DOHH2 (cell line): Measurements from ENCODE around the gene BCORL1.
A peak's percentile ranks its signal among the peaks of the same experiment; 100 is the strongest.

Experiments used
- H3F3A ChIP-seq: fragments of 200-600 bp; sonication (generic), shearing (Covaris generic); 2 replicates; pipeline ENCODE4 v1.6.0; 2016; ENCODE audit warnings: antibody characterized with exemption, mild to moderate bottlenecking; ENCODE audit not compliant: control insufficient read depth, insufficient read depth
- H3K27ac ChIP-seq: fragments of 200-600 bp; sonication (generic); 2 replicates; pipeline ENCODE4 v1.5.1; 2014; ENCODE audit warnings: low read depth, mild to moderate bottlenecking, low read length, moderate library complexity
- H3K27me3 ChIP-seq: fragments of 200-600 bp; sonication (generic); 2 replicates; pipeline ENCODE4 v1.6.1; 2014; ENCODE audit warnings: mild to moderate bottlenecking, low read length, mixed read lengths; ENCODE audit not compliant: control insufficient read depth
- H3K36me3 ChIP-seq: fragments of 200-600 bp; sonication (generic); 2 replicates; pipeline ENCODE4 v1.6.1; 2014; ENCODE audit warnings: mild to moderate bottlenecking, low read length, moderate library complexity, mixed read lengths; ENCODE audit not compliant: control insufficient read depth
- H3K4me1 ChIP-seq: fragments of 200-600 bp; sonication (generic); 2 replicates; pipeline ENCODE4 v1.6.1; 2014; ENCODE audit warnings: mild to moderate bottlenecking, low read length, mixed read lengths; ENCODE audit not compliant: control insufficient read depth
- H3K4me2 ChIP-seq: fragments of 200-600 bp; sonication (generic); 2 replicates; pipeline ENCODE4 v1.6.0; 2014; ENCODE audit warnings: mild to moderate bottlenecking, low read length, moderate library complexity
- H3K4me3 ChIP-seq: fragments of 200-600 bp; sonication (generic); 2 replicates; pipeline ENCODE4 v1.5.1; 2014; ENCODE audit warnings: mild to moderate bottlenecking, low read length, mixed read lengths
- H3K79me2 ChIP-seq: fragments of 200-600 bp; sonication (generic); 2 replicates; pipeline ENCODE4 v1.6.1; 2014; ENCODE audit warnings: mild to moderate bottlenecking, low read length, mixed read lengths; ENCODE audit not compliant: control insufficient read depth
- H3K9me2 ChIP-seq: fragments of 200-600 bp; sonication (generic); replicated peaks from 2 replicates; pipeline ENCODE4 v1.6.1; 2014; ENCODE audit warnings: mild to moderate bottlenecking, low read length, mixed read lengths; ENCODE audit not compliant: control insufficient read depth
- H3K9me3 ChIP-seq: fragments of 200-600 bp; sonication (generic); 2 replicates; pipeline ENCODE4 v1.6.1; 2014; ENCODE audit warnings: antibody characterized with exemption, low read length, mixed read lengths; ENCODE audit not compliant: control insufficient read depth, insufficient read depth
- H4K20me1 ChIP-seq: fragments of 200-600 bp; sonication (generic); 2 replicates; pipeline ENCODE4 v1.6.0; 2014; ENCODE audit warnings: low read depth, mild to moderate bottlenecking, antibody characterized with exemption, low read length, moderate library complexity; ENCODE audit not compliant: control insufficient read depth, insufficient read depth
- EZH2phosphoT487 ChIP-seq: fragments of 200-600 bp; sonication (generic); IDR thresholded peaks from 2 replicates; pipeline ENCODE4 v1.6.1; 2017; ENCODE audit warnings: borderline replicate concordance, mild to moderate bottlenecking, antibody characterized with exemption, low read length, moderate library complexity, mixed read lengths
- TF ChIP-seq, protein P1 (sequence below): fragments of 200-600 bp; sonication (generic); IDR thresholded peaks from one replicate; pipeline ENCODE4 v1.5.1; 2014; ENCODE audit warnings: antibody characterized with exemption, mild to moderate bottlenecking, low read depth, low read length; ENCODE audit not compliant: poor library complexity, severe bottlenecking

BCORL1 gene, protein sequence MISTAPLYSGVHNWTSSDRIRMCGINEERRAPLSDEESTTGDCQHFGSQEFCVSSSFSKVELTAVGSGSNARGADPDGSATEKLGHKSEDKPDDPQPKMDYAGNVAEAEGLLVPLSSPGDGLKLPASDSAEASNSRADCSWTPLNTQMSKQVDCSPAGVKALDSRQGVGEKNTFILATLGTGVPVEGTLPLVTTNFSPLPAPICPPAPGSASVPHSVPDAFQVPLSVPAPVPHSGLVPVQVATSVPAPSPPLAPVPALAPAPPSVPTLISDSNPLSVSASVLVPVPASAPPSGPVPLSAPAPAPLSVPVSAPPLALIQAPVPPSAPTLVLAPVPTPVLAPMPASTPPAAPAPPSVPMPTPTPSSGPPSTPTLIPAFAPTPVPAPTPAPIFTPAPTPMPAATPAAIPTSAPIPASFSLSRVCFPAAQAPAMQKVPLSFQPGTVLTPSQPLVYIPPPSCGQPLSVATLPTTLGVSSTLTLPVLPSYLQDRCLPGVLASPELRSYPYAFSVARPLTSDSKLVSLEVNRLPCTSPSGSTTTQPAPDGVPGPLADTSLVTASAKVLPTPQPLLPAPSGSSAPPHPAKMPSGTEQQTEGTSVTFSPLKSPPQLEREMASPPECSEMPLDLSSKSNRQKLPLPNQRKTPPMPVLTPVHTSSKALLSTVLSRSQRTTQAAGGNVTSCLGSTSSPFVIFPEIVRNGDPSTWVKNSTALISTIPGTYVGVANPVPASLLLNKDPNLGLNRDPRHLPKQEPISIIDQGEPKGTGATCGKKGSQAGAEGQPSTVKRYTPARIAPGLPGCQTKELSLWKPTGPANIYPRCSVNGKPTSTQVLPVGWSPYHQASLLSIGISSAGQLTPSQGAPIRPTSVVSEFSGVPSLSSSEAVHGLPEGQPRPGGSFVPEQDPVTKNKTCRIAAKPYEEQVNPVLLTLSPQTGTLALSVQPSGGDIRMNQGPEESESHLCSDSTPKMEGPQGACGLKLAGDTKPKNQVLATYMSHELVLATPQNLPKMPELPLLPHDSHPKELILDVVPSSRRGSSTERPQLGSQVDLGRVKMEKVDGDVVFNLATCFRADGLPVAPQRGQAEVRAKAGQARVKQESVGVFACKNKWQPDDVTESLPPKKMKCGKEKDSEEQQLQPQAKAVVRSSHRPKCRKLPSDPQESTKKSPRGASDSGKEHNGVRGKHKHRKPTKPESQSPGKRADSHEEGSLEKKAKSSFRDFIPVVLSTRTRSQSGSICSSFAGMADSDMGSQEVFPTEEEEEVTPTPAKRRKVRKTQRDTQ (N-terminal part only)

DNA sequence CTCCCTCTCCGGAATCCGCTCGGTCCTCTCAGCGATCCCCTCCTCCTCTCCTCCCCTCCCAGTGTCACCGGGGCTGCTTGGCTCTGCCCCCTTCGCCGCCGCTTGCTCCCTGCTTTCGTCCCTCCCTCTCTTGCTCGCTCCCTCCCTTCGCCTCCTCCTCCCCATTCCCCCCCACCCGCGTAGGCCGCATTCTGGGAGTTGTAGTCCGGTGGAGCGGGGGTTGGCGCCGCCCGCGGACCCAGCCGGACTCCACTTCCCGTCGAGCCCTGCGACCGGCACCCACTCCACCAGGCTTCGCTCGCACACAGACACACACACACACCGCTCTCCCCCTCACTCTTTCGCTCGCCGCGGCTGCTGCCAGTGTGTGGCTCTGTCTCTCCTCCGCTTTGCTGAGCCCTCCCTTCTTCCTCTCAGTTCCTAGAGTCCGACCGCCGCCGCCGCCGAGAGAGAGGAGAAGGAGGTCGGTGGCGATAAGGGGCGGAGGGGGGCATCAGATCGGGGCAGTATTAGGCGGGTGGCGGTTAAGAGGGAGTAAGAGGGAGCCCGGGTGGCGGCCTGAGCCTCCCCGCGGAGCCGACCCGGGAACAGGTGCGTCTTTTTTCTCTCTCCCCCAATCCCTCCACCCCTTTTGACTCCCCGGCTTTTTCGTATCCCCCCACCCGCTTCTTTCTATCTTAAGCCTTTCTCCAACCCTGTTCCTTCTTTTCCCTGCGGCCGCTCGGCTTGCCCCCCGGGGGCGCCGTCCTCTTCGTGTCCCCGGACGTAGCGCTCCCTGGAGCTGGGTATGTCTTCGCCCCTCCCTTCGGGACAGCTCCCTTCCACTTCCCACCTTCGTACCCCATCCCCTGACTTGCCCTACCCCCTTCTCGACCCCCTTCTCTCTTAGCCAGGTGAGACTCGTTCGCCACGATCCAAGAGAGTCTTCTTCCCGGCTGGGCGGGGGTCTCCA lies at the start of gene BCORL1:
Gene BCORL1, plus strand, starts transcription at position 336 of the 952 bp plus-strand sequence. CDS start 22,597 bp downstream, outside the sequence.
- Histone ChIP-seq H3K27ac (no peak within 1 kb of the TSS), H3F3A (no peaks in the 10 kb centered on the region), H3K79me2 (no peaks in the 10 kb centered on the region), H3K9me2 (no peaks in the 10 kb centered on the region), H3K4me3 (peak within 1 kb of the TSS; percentile 72), H3K36me3 (no peaks in the 10 kb centered on the region), H3K9me3 (no peaks in the 10 kb centered on the region), H3K27me3 (peaks cover 20% of the 10 kb centered on the region), H3K4me2 (peak within 1 kb of the TSS; percentile 82), H3K4me1 (peaks cover 22% of the 10 kb centered on the region), H4K20me1 (no peaks in the 10 kb centered on the region)
- no peak for TF ChIP-seq EZH2phosphoT487
- TF ChIP-seq, protein P1, sequence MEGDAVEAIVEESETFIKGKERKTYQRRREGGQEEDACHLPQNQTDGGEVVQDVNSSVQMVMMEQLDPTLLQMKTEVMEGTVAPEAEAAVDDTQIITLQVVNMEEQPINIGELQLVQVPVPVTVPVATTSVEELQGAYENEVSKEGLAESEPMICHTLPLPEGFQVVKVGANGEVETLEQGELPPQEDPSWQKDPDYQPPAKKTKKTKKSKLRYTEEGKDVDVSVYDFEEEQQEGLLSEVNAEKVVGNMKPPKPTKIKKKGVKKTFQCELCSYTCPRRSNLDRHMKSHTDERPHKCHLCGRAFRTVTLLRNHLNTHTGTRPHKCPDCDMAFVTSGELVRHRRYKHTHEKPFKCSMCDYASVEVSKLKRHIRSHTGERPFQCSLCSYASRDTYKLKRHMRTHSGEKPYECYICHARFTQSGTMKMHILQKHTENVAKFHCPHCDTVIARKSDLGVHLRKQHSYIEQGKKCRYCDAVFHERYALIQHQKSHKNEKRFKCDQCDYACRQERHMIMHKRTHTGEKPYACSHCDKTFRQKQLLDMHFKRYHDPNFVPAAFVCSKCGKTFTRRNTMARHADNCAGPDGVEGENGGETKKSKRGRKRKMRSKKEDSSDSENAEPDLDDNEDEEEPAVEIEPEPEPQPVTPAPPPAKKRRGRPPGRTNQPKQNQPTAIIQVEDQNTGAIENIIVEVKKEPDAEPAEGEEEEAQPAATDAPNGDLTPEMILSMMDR, result no peak

DNA sequence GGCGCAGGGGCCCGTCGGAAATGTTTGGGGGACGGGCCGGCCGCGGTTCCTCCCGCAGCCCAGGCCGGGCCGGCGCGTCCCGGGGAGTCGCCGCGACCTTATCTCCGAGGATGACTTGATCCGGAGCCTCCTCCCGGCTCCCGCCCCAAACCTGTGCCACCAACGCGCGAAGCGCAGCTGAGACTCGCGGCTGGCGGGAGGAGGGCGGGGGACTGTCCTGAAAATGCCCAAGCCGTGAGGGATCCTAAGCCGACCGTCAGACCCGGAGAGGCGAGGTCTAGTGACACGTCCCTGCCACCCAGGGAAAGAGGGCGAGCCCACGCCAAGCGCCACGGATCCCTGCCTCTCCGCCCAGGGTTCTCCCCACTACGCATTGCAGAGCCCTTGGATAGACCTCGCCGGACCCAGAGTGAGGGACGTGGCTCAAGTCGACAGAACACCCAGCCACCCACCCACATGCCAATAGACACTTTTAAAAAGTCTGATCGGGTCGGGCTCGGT lies 49.6 kb upstream of the BCORL1 start:
- H3K36me3 ChIP-seq, result peaks cover 3% of the 10 kb centered on the region
- H3K4me3 ChIP-seq, result peak overlapping the region; percentile 49
- H3K4me2 ChIP-seq, result peak overlapping the region; percentile 60
- H3K27ac ChIP-seq, result no peak overlapping the region
- H4K20me1 ChIP-seq, result no peaks in the 10 kb centered on the region
- H3F3A ChIP-seq, result peaks cover 19% of the 10 kb centered on the region
- no peaks in the 10 kb centered on the region for H3K9me2 ChIP-seq
- 0 out of 2 replicates have a peak, but pooled peaks have one; percentile 36 for TF ChIP-seq EZH2phosphoT487
- TF ChIP-seq, protein P1, result no peak
- H3K4me1 ChIP-seq, result peaks cover 8% of the 10 kb centered on the region
- no peaks in the 10 kb centered on the region for H3K9me3 ChIP-seq
- H3K79me2 ChIP-seq, result no peaks in the 10 kb centered on the region
- H3K27me3 ChIP-seq, result peaks cover 12% of the 10 kb centered on the region

- peaks cover 8% of the 10 kb centered on the region for H3K4me1 ChIP-seq
- H3K9me3 ChIP-seq, result no peaks in the 10 kb centered on the region
- no peaks in the 10 kb centered on the region for H3K79me2 ChIP-seq
- no peak overlapping the region for H3K27ac ChIP-seq
- no peaks in the 10 kb centered on the region for H4K20me1 ChIP-seq
- H3F3A ChIP-seq, result peaks cover 19% of the 10 kb centered on the region
- no peak overlapping the region for H3K4me2 ChIP-seq
- TF ChIP-seq, protein P1, result no peak
- no peak for TF ChIP-seq EZH2phosphoT487
- no peaks in the 10 kb centered on the region for H3K9me2 ChIP-seq
- H3K4me3 ChIP-seq, result no peak overlapping the region
- peaks cover 12% of the 10 kb centered on the region for H3K27me3 ChIP-seq
- peaks cover 3% of the 10 kb centered on the region for H3K36me3 ChIP-seq
Observed at GRCh38 chrX:129933700-129934099, 48.7 kb upstream of the BCORL1 start.
